HL-60/S4 treated with phorbol 12-myristate 13-acetate at 8.2 ng/mL for 4 days and 3 days (cell line): ENCODE data around the gene BNIP3.
"Not testable (repeated sequence)": the region's sequence is repeated elsewhere in the genome, so short reads cannot be mapped to it uniquely, and the experiment has no call there.

Experiments
- in situ Hi-C: fragments of 300-500 bp; cut with MboI; formaldehyde crosslinking; loops from 2 replicates; pipeline ENCODE4 v1.15.0; 2022; ENCODE audit warnings: low sequenced_read_pairs

BNIP3 gene

DNA sequence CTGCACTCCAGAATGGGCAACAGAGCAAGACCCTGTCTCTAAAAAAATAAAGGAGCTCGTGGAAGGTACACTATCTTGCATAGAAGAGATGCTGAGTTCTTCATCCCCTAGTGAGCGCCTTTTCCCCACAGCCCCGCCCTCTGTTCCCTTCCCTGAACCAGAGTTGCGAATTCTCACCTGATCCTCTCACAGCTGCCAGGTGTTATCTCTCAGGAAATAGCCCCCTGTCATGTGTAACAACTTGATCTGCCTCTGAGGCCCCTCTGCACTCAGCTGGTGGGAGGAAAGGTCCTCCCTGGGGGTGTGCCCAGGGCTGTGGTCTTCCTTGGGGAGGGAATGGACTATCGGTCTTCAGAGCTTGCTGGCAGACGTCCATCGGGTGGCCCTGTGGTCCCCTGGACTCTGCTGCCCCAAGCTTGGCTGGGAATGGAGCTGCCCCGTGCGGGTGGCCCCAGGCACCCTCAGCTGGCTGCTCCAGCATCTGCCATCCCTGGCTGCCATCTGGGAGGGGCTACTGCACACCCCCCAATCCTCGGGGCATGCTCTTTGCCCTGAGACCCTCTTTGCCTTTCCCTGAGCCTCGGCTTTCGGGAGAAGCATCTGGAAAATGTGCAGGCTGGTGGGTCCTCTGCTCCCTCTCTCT is 21.7 kb upstream of the BNIP3 start:
- in situ Hi-C loops: no loop called here

DNA sequence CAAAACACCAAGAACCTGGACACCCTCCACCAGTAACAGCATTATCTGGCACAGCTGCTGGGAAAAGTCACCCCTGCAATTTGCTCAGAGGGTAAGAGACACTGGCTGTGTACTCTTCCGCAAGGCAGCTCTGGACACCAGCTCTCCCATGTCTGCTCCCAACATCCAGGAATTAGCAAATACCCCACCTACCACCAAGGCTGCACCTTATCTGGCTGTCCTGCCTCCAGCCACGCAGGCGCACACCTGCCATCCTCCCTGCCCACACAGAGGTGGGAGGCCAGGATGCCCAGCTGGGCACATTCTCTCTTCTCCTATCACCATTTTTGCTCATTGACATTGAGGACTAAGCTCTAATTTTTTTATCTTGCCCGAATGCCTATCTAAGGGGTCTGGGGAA is 20.3 kb upstream of the BNIP3 start:
- in situ Hi-C loops: no loop called here

DNA sequence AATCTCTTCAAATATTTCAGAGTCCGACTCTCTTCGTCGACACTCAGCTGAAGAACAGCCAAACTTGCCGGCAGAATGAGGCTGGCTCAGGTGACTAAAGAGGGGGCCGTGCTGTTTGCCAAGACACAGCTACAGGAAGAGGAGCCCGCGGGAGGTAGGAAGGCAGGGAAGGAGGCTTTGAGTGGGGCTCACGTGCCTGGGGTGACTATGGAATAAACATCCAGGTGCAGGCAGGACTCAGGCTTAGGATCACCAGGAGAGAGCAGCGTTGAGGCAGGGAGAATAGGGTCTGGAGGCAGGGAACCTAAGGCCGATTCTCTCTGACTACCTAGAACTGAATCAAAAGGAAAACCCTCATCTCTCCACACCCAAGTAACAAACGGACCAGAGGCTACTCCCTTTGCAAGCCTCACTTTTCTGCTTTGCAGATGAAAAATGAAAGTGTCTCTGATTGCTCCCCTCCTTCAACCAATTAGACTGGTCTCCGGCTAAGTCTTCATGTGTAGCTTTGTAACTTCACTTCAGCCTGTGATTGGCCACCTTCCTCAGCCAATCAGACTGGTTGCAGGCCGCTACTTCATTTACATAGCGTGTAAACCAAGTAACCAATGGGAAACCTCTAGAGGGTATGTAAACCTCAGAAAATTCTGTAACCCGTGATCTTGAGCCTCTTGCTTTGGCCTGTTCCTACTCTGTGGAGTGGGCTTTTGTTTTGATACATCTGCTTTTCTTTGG is 19.7 kb upstream of the BNIP3 start:
- in situ Hi-C loops: no loop called here

DNA sequence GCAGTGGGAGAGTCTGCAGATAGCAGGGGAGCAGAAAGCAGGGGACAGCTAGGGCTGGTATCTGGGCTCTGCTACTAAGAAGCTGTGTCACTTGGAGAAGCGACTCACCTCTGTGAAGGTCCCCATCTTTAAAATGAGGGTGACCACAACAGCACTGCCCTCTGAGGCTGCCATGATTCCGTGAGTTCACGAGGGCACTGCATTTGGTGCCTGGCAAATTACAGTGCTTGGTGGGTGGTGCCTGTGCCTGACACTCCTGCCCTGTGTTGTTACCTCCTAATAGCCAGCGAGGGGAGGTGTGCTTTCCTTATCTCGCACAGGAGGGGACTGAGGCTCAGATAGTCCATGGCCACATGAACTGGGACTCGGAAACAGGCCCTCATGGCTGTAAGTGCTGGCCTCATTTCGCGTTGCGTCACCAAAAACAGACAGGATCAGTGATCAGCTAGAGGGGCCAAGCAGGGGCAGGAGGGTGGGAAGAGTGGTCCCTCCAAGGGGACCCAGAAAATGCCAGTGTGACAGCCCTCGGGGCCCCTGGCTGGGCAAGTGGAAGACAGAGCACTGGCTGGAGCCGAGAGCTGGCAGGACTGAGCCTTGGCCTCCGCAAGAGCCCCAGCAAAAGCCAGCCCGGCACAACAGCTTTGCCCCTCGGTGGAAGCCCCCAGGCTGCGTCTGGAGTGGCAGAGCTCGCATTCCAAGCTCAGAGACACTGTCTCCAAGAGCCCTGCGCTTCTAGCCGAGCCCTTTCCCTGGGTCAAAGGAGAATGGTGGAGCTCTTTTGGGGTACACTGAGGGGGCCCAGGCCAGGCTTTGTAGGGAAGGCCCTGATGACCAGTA is 17.3 kb upstream of the BNIP3 start:
- in situ Hi-C loops: no loop called here

DNA sequence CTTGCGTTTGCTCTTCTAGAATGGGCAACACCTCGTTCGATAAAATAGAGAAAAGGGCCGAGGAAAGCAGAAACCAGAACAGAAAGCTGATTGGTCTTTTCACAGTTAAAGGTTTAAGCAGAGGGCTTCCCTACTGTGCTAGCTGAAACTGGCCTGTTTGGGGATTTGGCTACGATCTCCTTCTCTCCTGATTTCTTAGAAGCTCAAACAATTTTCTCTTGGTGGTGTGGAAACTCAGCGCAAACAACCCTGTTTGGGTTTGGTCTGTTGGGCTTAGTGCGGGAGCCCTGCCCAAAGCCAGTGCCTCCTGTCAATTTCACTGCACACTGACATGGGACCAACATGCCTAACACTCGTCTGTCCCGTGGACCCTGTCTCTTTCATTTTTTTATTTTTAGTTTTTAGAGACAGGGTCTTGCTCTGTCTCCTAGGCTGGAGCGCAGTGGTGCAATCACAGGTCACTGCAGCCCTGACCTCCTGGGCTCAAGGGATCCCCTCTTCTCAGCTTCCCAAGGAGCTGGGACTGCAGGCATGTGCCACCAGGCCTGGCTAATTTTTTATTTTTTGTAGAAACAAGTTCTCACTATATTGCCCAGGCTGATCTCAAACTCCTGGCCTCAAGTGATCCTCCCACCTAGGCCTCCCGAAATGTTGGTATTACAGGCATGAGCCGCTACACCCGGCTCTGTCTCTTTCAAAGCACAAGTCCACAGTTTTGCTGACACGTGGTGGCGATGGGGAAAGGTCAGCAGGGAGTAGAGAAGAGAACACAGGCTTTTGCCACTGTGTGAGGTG is 16.5 kb upstream of the BNIP3 start:
- in situ Hi-C loops: no loop called here

DNA sequence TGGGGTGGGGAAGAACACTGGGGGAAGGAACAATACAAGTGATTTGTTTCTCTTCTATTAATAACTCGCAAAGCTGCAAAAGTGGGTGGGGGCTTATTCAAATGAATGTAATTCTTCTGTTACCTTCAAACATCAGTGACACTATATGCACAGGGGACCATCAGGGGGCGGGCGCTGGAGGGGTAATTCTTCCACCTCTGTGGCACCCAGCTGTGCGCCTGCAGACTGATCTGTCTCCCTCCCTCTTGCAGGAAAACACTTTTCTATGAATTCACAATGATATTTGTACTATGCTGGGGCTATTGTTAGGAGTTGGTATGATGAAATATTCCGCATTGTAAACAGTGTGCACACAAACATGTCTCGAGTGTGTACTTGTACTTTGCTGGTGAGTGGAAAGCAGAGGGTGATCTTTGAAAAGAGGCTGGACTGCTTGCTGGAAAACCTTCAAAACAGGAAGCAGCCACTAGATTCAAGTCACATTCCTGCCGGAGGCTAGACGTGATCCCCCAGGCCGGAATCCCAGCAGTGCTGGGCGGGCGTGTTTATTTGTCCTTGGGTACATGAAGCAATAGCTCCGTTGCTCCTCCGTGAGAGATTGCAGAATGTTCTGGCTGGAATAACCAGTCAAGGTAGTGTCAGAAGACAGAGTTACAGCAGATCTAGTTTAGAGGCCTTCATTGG is 15.8 kb upstream of the BNIP3 start:
- in situ Hi-C loops: no loop called here

DNA sequence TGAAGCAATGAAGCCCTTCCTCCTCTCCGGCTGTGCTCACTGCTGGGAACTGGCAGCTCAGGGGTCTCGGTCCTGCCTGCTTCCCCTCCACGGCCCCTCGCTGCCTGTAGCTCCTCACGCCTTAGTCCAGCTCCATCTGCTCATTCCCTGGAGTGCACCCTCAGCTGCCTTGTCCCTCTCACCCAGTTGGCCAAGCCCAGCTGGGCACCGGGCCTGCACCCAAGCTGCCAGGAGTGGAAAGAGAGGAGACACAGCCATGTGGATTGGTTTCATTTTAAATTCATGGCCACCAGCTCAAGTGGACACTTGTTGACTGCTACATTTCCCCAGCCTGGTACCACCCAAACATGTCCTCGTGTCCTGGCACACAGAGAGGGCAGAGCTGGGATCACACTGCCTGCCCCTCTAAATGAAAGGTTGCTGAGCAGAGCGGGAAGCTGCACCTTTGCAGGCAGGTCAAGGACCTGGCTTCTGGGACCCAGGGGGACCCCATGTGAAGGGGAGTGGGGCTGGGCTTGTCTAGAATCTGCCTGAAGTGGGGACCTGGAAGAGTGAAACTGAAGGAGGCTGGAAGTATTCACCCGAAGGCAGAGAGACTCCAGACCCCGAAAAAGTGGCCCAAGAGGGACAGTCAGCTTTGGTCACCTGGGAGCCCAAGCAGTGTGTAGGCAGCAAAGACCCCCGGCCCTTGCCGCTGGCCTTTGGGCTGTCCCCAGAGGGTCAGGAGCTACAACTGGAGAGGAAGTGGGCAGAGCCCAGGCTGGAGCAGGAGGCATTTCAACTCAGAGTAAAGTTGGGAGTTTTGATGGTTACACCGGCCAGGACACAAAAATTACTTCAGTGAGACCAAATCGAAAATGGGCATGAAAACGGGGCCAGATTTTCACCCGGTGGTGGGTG is 15.0 kb upstream of the BNIP3 start:
- in situ Hi-C loops: no loop called here

DNA sequence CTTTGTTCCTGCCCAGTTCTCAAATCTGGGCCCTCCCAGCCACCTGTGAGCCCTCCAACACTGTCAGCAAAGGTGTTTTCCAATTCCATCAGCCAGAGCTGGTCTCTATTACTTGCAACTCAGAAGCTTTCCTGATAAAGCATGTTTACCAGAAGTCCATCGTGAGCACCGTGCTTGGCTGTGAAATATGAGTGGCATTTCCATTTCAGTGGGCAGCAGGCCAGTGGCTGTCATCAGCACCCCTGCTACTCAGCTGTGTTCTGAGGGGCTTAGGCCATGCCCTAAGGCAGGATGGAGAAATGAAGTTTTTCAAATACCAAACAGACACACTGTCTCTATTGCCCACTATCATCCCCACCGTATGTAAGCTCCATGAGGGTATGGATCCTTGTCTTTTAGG is 12.7 kb upstream of the BNIP3 start:
- in situ Hi-C loops: no loop called here

DNA sequence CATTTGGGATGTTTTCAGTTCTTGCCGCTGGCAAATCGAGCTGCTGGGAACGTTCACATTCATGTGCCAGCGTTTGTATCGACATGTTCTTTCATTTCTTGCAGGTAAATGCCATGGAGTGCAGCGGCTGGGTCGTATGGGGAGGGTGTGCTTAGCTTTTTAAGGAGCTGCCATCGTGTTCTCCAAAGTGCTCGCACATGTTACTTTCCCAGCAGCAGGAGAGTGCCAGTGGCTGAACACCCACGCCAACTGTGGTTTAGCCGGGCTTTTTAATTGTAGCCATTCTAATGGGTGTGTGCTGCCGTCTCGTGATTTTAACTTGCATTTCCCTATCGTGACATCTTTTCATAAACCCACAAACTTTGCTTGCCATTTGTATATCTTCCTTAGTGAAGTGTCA is 11.6 kb upstream of the BNIP3 start:
- in situ Hi-C loops: no loop called here

DNA sequence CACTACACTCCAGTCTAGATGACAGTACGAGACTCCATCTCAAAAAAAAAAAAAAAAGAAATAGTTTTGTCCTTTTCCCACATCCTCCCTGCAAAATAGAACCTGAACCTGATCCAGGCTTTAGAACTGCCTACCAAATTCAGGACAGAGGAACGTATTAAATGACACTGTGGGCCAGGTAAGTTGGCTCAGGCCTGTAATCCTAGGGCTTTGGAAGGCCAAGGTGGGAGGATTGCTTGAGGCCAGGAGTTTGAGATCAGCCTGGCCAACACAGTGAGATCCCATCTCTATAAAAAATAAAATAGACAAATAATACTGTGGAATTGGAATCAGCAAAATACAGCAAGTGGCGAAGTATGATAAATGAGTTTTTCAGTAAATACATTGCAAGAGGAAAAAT is 10.0 kb upstream of the BNIP3 start:
- in situ Hi-C loops: no loop called here

DNA sequence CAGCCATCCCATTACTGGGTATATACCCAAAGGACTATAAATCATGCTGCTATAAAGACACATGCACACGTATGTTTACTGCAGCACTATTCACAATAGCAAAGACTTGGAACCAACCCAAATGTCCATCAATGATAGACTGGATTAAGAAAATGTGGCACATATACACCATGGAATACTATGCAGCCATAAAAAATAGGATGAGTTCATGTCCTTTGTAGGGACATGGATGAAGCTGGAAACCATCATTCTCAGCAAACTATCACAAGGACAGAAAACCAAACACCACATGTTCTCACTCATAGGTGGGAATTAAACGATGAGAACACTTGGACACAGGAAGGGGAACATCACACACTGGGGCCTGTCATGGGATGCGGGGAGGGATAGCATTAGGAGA is 6.1 kb upstream of the BNIP3 start:
- in situ Hi-C loops: not testable (repeated sequence)

DNA sequence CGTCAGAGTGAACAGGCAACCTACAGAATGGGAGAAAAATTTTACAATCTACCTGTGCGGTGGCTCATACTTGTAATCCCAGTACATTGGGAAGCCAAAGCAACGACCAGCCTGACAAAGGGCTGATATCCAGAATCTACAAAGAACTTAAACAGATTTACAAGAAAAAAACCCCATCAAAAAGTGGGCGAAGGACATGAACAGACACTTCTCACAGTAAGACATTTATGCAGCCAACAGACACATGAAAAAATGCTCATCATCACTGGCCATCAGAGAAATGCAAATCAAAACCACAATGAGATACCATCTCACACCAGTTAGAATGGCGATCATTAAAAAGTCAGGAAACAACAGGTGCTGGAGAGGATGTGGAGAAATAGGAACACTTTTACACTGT is 5.6 kb upstream of the BNIP3 start:
- in situ Hi-C loops: not testable (repeated sequence)

DNA sequence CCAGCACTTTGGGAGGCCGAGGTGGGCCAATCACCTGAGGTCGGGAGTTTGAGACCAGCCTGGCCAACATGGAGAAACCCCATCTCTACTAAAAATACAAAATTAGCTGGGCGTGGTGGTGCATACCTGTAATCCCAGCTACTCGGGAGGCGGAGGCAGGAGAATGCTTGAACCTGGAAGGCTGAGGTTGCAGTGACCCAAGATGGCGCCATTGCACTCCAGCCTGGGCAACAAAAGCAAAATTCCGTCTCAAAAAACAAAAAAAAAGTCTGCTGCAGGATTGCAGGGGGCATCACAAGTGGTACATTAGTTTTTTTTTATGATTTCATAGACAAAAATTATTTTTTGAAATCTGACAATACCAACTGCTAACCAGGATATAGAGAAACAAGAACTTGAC is 5.1 kb upstream of the BNIP3 start:
- in situ Hi-C loops: not testable (repeated sequence)

DNA sequence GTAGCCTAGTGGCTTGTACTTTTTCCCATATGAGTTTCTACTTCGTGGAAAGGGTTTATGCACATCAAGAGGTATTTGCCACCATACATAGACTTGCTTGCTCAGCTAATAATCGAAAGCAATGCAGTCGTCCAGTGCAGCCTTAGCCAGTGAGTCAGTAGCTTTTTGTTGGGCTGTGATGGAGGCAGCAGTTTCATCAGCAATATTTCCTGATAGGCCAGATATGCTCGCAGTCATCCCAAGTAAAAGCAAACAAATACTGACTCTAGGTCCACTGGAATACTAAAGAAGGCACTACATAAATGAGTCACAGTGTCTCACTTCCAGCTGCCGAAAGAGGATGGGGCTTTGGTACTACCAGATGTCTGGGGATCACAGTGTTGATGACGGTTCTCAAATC is 2.1 kb upstream of the BNIP3 start:
- in situ Hi-C loops: no loop called here

DNA sequence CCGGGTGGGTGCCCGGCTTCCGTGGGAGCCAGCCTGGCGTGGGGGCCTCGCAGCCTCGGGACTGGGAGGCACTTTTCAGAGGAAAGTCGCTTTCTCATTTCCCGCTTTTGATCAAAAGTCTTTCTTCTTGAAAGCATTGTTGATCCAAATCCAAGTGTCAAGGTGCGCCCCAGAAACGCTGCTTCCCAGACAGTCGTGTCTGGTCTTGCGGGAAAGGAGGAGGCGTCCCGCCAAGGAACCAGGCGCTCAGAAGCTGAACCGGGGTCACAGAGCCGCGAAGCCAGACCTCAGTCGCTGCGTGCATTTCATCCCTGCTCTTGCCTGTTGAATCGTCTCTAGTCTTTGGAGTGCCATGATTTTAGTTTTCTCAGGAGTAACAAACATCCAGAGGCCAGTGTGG is 1.1 kb upstream of the BNIP3 start:
- in situ Hi-C loops: no loop called here

DNA sequence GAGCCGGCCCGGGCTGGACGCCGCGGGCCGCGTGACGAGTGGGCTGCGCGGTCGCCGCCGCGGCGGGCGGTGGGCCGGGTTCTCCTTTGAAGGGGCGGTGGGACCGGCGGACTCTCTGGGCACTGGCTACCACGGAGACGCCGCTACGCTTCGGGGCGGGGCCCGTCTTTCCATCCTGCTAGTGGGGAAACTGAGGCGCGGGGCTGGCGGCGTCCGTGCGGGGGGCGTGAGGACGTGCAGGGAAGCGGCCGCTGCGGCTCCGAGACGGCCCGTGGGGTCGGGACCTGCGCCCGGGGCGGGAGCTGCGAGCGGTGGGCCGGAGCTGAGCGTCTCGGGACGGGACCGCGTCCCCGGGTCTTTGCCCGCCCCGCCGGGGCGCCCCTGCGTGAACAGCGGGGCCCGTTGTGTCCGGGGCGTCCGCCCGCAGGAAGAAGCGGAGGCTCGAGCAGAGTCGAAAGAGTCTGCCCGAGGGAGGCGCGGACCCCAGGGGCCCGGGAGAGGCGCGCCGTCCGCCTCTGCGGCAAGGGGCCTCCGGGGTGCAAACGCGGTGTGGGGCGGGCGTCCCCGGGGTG is 548 bp upstream of the BNIP3 start:
- in situ Hi-C loops: no loop called here

DNA sequence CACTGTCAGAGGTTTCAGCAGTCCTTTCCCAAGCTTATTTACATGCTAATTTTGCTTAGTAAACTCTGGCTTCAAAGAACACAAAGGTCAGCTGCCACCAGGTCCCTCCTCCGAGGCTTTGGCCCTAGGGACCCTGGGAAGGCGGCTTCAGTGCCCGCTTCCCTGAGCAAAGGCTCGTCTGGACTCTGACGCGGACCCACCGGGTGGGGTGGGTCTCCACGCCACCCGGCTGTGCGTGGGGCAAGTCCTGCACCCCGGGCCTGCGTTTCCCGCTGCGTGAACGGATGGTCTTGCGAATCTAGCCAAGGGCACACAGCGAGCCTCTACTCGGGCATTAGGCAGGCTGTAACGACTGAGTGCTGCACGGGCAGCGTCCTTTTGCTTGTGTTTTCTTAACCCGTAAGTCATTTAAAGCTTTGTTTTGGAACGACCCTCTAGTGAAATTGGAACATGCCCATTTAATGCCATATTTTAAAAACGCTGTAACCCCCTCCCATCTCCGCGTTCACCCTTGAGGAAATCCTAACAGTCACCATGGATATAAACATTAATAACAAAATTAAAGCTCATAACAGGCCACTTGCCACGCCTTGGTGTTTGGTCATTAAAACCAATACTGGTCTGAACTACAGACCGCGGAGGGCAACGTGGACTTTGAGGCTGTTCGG is 828 bp downstream of the BNIP3 start:
- in situ Hi-C loops: no loop called here

DNA sequence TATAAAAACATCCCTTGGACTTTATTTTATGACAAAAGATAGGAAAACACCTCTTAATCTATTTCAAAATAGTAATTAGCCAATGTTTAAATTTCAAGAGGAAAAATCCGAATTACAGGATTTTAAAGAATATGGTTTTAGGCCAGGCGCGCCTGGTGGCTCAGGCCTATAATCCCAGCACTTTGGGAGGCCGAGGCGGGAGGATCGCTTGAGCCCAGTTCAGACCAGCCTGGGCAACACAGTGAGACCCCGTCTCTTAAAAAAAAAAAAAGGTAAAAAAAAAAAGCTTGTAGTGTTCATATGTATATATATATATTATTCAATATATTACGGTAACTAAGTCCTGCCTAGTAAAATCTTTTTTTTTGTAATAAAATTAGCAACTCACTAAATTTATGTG is 1.4 kb downstream of the BNIP3 start:
- in situ Hi-C loops: no loop called here

DNA sequence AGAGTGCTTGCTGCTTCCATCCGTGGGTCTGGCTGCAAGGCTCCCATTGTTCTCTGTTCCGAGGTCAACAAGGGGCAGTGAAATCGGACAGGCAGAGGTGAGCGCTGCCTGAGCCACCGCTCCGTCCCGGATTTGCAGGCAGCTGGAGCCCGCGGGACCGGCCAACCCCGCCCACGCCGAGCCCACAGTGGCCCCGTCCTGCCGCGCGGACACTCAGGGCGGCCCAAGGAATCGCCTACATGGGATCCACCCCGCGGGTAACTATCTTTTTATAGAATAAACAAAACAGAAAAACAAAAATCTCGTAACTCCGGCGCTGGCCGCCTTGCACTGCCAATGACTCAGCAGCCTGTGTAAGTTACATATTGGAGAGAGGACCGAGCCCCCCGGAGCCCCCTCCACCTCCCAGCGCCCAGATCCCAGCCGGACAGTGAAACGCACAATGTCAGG is 1.9 kb downstream of the BNIP3 start:
- in situ Hi-C loops: no loop called here
